ENCODE data around the gene CACNG4.
A peak's percentile ranks its signal among the peaks of the same experiment; 100 is the strongest.

The CACNG4 gene

DNA sequence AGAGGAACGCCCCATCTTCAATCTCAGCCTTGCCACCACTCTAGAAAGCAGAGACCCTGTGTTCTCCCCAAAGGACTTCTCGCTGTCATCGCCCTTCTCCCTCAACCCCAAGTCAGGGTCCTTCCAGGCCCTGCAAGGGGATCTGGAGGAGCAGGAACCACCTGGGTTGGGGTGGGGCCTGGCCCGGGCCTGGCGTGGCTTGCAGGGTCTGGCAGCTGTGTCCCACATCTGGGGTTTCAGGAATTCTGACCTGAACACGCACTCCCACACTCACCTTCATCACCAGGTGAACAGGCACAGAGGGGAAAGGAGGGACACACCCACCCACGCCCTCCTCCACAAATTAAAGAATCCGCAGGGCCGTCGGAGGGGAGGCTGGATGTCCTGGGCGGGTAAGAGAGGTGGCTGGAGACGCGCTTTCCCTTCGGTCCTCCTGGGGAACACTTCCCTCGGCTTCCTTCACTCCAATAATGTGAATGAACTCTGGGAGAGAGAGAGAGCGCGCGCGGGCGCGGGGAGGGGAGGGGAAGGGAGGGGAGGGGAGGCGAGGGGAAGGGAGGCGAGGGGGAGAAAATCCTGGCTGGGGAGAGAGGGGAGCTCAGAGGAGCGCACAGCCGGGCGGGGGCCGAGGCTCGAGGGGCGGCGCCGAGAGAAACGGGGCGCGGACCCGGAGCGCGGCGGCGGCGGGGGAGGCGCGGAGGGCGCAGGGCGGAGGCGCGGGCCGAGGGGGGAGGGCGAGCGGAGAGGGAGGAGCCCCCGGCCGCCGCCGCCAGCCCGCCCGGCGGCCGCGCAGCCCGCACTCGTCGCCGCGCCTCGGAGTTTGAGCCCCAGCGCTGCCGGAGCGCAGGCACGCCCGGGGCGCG, at the start of gene CACNG4:
Gene CACNG4, plus strand, starts transcription at position 799 of the 863 bp plus-strand sequence. CDS start 205 bp downstream, outside the sequence.
- peak; percentile 16 for DNase-seq

DNA sequence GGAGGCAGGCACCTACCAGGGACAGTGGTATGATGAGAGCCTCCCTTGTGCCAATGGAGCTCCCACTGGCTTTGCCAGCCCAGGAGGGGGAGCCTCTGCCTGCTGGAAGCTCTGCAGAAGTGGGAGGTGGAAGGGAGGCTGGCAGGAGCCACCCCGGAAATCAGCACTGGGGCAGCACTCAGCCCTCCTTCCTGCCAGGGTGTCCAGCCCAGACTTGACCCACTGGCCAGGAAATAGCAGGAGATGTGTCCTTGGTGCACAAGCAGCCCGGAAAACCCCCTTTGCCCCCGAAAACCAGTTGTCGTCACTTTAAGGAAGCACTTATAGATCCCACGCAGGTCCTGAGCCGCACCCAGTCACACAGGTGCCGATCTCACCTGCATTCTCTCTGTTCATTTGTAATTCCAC, 49.3 kb upstream of the CACNG4 start:
- peak; percentile 43 for DNase-seq

DNA sequence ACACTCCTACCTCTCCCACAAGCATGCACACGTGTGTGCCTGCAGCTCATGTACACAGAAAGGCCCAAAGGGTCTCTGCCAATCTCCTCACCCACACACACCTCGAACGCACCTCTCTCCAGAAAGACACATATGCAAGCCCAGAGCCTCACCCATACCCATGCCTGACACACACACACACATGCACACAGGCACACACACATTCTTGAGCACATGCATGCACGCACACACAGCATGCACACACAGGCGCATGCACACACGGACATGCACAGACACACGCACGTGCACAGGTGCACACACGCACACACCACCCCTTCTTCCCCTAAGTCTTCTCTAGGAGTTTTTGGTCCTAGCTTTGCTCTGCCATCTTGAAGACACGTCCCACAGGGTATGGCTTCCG, 48.7 kb upstream of the CACNG4 start:
- DNase-seq, result no peak

DNA sequence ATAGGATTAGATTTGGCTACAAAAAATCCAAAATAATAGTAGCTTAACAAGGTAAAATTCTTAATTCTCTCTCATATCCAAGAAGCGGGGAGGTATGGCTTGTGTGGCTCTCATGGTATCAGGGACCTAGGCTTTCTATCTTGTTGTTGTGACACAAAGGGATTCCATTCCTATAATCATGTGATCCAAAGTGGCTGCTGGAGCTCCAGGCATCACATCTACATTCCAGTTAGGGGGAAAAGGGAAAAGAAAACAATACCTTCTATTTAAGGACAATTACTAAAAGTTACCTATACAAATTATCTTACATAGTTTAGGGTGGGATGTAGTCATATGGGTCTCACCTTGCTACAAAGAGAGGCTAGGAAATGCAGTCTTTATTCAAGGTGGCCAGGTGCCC, 47.6 kb upstream of the CACNG4 start:
- DNase-seq, result no peak

DNA sequence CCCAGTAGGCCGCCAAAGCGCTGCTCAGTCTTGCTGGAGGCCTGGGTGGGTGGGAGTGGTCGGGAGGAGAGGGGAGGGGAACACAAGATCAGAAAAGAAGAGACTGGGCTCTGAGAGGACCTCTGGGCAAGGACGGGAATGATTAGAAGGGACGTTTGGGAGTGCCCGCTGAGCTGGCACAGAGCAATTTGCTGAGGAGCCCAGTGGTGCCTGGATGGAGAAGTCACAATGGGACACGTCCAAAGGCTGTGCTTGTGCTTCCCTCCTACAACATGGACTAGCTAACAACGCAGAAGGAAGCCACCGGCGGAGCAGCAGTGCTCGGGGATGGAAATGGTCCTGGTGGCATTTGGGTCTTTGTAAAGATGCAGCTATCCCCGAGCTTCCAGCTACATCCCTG, 45.6 kb upstream of the CACNG4 start:
- no peak for DNase-seq

DNA sequence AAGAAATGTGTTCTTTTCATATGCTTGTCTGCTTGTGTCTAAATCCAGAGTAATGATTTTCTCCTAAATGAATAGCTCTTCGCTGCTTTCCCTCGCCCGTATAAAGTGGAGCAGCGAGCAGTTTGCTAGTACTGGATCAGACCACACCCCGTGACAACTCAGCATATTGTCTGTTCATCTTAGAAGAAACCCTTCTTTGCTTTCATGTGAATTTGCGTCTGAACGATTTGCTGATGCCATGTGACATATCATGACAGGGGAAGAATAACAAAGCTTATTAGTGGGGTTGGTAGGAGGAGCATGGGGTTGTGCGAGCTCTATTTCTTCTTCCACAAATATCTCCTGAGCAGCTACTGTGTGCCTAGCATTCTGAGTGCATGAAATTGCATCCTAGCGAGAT, 44.1 kb upstream of the CACNG4 start:
- DNase-seq, result no peak

DNA sequence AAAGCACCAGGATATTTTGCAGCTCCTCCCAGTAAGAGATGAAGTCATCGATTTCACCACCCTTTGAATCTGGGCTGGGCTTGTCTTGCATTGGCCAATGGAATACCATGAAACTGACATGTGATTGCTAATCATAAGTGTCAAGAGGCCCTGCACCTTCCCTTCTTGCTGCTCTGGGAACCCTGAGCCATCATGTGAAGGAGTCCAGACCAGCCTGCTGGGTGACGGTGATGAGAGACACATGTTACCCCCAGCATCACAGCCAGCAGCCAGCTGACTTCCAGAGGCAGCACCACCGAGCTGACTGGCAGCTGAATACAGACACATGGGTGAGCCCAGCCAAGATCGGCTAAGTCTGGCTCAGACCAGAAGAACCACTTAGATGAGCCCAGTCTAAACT, 43.6 kb upstream of the CACNG4 start:
- no peak for DNase-seq

DNA sequence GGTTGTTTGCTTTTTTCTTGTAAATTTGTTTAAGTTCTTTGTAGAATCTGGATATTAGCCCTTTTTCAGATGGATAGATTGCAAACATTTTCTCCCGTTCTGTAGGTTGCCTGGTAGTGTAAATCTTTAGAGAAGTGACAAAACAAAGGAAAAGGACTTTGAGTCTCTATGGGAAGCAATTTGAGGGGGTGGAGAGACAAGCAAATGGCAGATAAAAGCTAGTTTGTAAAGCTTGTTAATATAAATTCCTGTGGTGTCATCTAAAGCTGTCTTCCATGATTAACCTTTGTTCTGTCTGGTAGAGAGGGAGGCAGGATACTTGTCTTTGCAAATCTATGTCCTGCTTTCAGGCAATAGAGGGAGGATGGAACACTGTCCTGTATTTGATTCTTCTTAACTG, 40.6 kb upstream of the CACNG4 start:
- DNase-seq, result no peak

DNA sequence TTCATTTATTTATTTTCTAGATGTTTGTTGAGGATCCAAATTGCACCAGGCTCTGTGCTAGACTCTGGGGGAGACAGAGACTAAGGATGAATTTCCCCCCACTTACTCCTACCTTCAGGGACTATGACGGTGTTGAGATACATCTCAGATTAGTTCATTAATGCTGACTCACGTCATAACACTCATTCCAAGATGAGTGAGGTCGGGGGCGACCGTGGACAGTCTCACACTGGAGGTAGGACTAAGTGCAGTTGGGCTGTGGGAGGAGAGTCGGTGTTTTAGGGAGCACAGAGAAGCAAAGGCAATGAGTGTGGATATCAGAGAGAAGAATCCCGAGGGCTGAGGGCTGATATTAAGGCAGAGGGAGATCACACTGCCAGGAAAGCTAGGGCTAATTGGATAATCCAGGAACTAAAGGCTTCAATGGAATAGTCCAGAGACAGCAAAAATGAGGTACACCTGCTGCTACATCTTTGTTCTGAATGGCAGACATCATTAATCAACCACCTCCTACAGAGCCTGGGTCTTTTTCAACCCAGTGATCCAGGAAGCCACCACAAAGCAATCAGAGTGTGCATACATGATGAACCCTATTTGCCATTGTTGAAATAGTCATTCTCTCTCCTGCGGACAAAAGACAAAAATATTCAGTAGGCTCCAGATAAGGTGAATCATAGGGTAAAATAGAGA, 38.6 kb upstream of the CACNG4 start:
- DNase-seq, result no peak

DNA sequence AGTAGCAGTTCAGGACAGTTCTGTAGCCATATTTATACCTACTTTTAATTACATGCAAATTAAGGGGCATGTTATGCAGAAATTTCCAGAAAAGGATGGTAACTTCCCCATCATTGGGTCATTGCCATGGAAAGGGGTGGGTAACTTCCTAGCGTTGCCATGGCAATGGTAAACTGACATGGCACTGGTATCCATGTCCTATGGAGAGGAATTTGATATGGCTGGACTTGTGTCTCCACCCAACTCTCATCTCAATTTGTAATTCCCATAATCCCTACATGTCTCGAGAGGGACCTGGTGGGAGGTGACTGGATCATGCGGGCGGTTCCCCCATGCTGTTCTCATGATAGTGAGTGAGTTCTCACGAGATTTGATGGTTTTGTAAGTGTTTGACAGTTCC, 35.6 kb upstream of the CACNG4 start:
- no peak for DNase-seq

DNA sequence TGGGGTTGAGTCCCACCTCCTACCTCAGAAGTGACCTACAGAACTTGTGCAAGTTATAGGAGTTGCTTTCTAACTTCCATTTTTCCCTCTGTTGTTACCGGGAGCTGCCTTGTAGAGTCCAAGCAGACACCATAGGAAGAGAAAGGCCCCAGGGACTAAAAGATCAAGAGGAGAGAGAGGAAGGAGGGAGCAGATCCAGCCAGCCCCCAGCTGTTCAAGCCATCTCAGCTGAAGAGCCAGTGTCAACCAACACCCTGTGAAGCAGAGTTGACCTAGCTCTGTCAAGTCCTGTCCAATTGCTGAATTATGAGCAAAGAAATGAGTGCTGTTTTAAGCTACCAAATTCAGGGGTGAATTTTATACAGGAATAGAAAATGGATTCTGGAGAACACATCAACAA, 34.9 kb upstream of the CACNG4 start:
- no peak for DNase-seq

DNA sequence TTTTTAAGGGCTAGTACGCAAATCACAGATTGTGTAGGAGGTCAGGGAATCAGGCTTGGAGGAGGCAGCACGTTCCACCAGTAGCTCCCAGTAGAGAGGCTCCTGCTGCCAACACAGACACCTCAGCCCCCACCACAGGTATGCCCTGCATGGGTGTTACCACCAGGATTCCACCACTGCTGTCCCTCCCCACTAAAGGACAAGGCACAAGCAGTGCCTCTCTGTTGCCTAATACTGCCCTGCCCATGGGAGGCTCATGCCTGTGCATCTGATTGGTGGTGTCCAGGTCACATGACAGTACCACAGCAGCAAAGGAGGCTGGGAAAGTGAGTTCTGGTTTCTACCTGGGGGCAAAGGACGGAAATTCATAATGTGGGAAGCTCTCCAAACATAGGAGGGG, 33.6 kb upstream of the CACNG4 start:
- no peak for DNase-seq

DNA sequence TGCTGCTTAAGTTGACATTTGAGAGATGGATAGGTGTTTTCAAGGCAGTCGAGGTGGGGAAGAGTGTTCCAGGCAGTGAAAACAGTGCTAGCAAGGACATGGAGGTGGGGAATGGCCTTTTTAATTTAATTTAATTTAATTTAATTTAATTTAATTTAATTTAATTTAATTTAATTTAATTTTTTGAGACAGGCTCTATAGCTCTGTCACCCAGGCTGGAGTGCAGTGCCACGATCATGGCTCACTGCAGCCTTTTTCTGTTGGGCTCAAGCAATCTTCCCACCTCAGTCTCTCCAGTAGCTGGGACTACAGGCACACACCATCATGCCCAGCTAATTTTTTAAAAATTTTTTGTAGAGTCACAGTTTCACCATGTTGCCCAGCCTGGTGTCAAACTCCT, 32.2 kb upstream of the CACNG4 start:
- DNase-seq, result no peak

DNA sequence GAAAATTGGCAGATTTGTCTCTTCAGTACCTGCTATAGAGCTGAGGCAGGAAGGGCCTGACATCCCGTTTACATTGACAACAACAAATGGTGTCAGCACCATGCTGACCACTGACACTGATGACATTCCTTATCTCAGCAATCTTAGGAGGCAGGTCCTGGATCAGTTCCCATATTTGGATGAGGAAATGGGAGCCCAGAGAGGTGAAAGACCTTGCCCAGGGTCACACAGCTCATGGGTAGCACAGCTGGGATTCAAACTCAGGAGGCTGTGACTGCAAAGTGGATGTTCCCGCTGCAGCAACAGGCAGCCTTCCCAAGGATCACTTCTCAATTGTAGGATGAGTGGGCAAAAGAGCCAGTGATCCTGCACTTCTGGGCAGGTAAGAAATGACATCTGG, 30.5 kb upstream of the CACNG4 start:
- no peak for DNase-seq

DNA sequence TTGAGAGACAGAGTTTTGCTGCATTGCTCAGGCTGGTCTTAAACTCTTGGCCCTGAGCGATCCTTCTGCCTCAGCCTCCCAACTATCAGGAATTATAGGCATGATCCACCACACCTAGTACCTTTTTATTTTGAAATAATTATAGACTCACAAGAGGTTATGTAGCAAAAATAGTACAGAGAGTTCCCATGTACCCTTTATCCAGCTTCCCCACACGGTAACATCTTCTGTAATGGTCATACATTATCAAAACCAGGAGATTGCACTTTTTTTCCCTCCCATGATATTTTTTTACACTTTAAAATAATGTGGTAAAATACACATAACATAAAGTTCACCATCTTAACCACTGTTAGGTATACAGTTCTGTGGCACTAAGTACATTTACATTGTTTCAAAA, 28.8 kb upstream of the CACNG4 start:
- no peak for DNase-seq

DNA sequence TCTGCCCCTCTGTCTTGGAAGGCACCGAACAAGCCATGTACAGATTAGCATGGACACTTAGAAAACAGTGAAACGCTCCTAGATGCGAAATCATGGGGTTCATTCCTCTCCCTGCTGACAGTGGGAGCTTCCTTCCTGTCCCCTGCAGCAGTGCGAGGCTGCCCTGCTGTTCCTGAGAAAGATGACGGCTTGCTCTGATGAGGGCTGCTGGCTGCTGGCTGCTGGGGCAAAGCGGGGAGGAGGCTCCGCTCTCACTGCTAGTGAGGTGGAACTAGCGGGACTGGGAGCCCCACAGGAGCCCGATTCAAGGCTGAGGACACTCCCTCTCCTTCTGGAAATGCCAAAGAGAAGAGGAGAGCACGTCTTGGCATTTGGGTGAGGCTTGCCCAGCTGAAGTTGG, 25.9 kb upstream of the CACNG4 start:
- DNase-seq, result no peak

DNA sequence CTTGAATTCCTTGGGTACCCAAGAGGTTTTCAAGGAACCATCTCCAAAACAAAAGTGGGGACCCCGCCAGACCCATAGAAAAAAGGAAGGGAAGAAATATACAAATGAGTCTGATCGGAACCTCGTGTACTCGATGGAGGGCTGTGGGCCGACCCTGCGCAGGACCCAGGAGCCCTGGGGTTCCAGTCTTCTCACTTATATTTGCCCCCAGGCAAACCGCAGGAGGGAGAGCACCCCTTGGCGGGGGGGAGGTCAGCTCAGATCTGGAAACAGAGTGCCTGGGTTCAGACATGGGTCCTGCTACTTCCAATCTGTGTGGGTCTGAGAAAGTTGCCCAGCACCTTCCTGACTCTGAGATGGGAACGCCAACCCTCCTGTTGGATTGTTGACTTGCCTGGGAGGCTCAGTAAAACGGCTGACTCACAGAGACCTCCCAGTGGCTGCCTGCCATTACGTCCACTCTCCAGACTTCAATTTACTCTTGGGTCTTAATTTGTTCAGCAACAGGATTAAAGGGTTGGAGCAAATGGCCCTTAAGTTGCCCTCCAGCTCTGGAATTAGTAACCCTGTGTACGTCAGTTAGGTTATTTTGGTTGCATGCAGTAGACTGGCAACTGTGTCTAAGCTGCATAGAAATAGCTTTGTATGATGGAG, 24.9 kb upstream of the CACNG4 start:
- no peak for DNase-seq

DNA sequence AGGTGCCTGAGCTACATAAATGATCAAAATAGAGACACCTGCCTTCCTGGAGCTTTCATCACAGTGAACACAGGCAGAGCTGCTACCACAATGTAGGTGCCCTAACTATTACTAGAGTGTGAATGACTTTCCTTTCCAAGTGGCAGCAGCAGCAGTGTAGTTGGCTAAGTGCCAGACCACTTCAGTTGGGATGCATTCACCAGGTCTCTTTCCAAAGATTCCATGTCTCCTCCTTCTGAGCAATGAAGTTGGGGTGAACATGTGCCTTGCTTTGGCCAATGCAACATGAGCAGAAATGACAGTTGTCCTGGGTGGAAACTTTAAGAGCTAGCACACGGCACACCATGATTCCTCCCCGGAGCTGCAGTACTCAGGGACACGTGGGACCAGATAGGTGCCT, 23.3 kb upstream of the CACNG4 start:
- no peak for DNase-seq

DNA sequence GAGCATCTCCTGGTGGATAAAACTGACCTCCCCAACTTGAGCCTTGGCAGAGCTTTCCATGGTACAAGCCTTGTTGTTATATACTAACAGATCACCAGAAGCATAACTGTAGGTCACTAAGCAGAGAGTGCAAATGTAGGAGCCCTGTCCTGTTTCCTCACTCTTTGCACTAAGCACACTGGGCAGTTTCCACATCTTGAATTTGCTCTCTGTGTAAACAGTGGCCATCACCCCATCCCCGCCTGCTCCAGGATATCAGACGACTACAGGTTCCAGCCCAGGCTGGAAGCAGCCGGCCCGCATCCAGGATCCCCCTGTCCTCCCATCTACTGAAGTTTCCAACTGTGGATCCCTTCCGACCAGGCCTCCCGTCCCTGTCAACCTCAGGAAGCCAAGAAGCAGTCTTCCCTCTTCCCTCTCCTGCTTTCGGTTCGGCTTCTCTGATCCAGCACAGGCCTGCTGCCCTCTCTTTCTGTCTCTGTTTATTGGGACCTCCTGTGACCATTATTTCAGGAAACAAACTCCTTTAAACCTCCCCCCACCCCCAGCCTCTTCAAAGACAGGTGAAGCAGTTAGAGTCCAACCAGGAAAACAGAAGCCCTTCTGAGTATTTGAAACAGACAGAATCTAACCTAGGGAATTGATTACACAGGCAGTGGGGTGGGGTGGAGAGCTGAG, 22.6 kb upstream of the CACNG4 start:
- no peak for DNase-seq

DNA sequence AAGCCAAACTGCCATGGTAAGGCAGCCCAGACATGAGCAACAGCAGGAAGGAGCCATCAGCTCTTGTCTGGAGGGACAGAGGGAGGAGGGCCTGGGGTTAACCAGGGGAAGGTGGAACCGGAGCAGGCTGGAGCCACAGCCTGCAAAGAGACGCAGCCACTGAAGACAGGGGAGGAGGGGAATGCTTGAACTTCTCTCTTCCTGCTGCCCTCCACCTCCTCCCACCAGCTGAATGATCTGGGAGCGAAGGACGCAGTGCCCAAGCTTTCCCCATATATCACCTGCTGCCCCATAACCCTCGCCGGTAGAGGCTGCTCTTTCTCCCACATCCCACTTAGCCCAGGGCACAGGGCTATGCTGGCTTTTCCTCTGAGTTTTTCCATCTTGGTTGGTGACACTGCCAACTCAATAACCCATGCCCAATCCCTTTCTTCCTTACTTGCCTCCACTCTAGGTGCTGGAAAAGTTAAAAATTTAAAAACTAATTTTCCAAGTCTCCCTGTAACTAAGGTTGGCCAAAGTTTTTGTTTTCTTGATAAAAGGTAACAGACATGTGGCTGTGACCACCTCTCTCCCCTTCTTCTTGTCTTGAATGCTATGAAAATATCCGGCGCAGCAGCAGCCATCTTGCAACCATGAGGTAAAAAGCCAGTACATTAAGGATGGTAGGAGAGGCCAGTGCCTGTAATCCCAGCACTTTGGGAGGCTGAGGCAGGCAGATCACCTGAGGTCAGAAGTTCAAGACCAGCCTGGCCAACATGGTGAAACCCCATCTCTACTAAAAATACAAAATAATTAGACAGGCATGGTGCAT, 21.8 kb upstream of the CACNG4 start:
- no peak for DNase-seq

DNA sequence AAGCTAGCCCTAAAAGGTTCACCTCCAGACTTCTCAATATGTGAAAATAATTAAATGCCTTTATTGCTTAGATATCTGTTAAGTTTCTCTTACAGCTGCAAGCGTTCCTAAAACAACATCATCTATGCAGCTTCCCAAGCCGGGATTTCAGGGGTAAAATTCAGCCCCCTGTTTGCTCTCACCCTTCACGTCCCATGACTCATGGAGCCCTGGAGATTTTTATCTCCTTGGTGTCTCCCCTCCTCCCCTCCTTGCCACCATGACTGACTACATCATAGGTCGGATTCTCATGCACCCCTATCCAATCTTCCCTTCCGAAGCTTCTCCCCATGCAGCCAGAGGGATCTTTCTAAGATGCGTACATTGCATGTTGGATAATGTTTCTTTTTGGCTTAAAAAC, 21.0 kb upstream of the CACNG4 start:
- DNase-seq, result no peak

DNA sequence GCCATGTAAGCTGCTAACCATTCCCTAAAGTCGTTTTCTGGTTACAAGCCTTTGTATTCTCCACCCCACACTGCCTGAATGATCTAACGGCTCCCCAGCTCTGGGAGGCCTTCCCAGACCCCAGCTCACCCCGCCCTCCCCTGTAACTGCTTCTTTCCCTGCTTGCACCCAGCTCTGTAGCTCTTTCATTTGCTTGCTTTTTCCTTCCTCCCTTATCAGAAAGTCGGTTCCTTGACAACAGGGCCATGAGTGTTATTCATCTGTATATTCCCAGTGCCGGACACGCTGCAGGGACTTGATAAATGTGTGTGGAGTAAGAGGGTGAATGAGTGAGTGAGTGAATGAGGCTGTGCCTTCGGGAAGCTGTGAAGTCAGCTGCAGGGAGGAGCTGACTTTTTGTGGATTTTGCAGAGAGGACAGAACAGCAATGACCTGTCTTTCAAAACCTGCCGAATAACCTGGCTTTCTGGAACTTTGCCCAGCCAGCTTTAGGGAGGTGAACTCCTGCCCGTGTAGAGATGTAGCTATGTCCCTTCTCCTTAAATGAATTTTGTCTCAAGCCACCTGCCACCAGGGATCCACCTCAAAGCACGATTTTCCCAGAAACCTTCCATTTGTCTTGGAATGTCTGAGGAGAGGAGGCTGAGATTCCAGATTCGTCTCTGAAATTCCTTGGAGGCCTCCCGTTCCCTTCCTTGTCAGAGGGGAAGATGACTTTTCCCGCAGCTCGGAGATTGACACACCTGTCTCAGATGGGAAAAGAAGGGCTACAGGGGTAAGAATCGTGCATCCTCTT, 20.0 kb upstream of the CACNG4 start:
- no peak for DNase-seq

Measured in NCI-H1092 treated with DMSO at 0.1 percent for 48 hours (cell line).